IPS-18c (cell line): ENCODE results near the gene JAK2.
"Not testable (repeated sequence)": the region's sequence is repeated elsewhere in the genome, so short reads cannot be mapped to it uniquely, and the experiment has no call there.

Experiments
- H3K4me3 ChIP-seq: 2 replicates; pipeline ENCODE4 v1.7.0; 2013; ENCODE audit warnings: low read depth, mild to moderate bottlenecking, low read length, moderate library complexity; ENCODE audit not compliant: insufficient read depth
- H3K9me3 ChIP-seq: one replicate; pipeline ENCODE4 v1.6.1; 2013; ENCODE audit warnings: mild to moderate bottlenecking, low read length, moderate library complexity; ENCODE audit not compliant: control insufficient read depth, insufficient read depth

The JAK2 gene

DNA sequence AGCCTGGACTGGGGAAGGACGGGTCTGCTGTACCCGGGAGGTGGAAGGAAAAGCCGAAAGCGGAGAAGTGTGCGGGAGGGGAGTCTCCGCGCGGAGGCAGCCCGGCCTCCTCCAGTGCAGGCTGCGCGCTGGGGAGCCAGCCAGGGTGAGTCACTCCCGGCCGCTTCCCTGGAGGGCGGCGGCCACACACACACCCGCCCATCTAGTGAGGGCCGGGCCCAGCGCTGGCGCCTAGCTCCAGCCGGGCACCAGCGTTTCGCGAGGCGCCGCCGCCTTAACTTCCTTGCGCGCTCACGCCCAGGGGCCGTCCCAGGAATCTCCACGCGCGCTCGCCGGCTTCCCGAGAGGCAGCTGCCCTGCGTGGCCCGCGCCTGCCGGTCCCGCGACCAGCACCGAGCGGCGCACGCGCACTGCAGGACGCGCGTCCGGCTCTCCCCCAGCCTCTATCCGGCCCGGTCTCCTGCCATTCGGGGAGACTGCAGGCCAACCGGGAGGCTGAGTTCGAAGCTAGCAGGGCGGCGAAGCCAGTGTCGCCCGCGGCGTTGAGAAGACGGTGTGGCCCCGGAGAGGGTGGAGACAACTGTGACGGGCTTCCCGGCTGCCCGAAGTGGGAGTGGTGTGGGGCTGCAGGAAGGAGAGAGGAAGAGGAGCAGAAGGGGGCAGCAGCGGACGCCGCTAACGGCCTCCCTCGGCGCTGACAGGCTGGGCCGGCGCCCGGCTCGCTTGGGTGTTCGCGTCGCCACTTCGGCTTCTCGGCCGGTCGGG lies at the start of gene JAK2:
Gene JAK2 (plus strand): TSS at position 652 of the 765 bp plus-strand sequence. CDS start 36,716 bp downstream, outside the sequence.
- Histone ChIP-seq H3K9me3 (no peaks in the 10 kb centered on the region), H3K4me3 (peak within 1 kb of the TSS; percentile 79)

DNA sequence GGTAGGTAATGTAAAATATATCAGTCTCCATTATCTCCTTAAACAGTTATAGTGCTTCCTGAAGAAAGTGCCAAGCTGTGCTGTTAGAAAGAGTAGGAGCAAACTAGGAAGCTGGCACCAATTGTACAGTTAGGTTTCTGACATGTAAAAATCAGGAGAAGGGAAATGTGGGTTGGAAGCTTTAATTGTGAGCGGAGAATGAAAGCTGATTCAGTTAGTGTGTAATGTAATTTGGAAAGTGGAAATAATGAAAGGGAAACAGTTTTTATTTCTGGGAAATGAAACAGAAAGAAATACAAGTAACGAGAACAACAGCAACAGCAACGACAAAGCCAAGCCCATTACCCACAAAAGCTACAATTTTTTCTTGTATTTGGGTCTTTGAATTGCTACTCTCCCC lies 48.8 kb upstream of the JAK2 start:
- no peaks in the 10 kb centered on the region for H3K9me3 ChIP-seq
- no peak overlapping the region for H3K4me3 ChIP-seq

DNA sequence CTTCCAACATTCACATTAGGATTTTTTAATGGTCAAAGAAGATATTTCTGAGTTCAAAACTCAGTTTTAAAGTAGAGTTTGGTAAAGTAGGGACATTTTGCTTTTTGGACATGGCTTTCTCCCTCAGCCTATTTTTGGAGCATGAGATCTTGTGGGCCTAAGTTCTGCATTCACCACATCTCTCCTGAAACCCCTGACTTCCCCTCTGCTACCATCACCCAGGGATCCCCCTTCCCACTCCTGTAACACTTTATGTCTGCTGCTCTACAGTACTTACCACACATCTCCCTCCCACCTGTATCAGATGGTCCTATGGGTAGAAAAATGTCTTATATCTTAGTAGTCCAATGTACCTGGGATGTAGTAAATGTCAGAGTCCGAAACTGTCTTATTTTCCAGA lies 48.2 kb upstream of the JAK2 start:
- Histone ChIP-seq H3K4me3 (no peak overlapping the region), H3K9me3 (no peaks in the 10 kb centered on the region)

DNA sequence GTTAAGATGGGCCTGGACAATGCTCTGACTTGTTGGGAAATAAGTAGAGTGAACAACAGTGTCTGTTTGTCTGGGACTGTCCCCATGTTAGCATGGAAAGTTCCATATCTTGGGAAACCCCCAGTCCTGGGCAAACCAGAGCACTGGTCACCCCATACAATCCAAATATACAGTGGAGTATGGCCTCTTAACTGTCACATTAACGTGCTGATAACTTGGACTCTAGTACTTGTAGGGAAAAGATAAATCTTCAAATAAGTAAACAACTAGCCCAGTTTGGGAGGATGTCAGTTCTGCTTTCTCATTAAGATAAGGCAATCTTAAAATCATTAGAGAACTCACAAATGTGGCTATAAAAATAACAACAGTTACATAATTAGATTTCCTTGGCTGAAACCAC lies 47.6 kb upstream of the JAK2 start:
- no peaks in the 10 kb centered on the region for H3K9me3 ChIP-seq
- H3K4me3 ChIP-seq = no peak overlapping the region

DNA sequence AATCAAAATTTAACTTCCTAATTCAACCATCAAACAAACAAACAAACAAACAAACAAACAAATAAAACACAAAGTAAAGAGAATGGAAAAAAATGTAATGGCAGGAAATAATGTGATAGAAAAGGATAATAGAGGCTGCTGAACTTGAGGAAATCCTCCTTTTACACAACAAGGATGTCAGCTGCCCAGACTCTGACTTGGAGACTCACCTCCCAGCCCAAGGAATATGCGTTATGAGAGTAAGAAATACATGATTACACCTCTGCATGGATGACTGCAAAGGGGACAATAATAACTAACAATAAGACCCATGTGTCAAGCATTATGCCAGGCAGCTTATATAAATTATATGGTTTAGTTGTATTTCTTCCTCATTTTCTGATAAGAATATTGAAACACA lies 46.6 kb upstream of the JAK2 start:
- Histone ChIP-seq H3K9me3 (no peaks in the 10 kb centered on the region), H3K4me3 (no peak overlapping the region)

DNA sequence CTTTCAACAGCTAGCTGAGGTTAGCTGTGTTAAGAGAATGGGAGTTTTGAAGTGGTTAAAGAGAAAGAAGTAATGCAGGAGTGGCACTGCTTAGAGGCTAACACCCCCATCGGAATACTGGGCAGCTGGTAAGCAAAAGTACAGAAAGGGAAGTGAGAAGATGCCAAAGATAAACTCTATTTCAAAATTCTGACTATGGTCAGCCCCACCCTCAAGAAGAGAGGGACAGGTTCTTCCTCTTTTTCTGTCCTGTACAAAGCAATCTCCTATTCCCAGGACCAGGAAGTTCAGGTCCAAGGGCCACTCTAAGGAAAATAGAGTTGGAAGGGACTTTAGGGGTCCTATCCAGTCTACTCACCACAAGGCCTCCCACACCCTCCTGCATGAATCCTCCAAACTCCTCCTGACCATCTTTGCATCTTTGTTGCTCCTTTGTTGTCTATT lies 45.9 kb upstream of the JAK2 start:
- H3K4me3 ChIP-seq = no peak overlapping the region
- H3K9me3 ChIP-seq = no peaks in the 10 kb centered on the region

DNA sequence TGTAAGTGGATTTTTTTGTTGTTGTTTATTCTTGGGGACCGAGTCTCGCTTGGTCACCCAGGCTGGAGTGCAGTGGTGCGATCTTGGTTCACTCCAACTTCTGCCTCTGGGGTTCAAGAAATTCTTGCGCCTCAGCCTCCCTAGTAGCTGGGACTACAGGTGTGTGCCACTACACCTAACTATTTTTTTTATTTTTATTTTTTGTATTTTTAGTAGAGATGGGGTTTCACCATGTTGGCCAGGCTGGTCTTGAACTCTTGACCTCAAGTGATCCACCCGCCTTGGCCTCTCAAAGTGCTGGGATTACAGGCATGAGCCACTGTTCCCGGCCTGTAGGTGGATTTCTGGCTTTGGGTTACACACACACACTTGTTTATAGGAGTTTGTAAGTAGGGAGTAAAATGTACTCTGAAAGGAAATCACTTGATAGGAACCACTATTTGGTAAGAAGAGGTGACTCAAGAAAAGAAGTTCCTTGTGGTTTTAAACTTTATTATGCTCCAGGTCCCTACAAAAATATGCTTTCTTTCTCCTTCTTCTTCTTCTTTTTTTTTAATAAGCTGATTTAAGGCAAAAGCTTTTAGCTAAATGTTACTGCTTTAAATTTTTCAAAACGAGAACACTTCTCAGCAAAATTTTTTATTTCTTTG lies 42.9 kb upstream of the JAK2 start:
- H3K9me3 ChIP-seq, H3K4me3 ChIP-seq: not testable (repeated sequence)

DNA sequence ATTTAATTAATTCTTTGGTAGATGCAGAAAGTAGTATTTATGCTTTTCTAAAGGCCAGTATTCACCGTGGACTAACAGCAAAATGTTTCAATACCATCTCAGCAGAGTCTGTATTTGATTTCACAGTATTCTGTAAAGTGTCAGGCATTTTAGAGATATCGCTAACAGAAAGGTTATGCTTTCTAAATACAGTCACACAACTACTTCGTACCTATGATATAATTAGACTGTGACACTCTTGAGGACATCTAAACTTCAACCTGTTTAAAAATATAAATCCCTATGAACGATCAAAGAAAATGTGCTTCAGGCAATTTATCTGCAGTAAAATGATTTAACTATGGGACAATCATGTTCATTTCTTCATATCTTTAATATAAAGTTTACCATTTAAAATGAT lies 41.7 kb upstream of the JAK2 start:
- Histone ChIP-seq H3K4me3 (no peak overlapping the region), H3K9me3 (peaks cover 2% of the 10 kb centered on the region)

DNA sequence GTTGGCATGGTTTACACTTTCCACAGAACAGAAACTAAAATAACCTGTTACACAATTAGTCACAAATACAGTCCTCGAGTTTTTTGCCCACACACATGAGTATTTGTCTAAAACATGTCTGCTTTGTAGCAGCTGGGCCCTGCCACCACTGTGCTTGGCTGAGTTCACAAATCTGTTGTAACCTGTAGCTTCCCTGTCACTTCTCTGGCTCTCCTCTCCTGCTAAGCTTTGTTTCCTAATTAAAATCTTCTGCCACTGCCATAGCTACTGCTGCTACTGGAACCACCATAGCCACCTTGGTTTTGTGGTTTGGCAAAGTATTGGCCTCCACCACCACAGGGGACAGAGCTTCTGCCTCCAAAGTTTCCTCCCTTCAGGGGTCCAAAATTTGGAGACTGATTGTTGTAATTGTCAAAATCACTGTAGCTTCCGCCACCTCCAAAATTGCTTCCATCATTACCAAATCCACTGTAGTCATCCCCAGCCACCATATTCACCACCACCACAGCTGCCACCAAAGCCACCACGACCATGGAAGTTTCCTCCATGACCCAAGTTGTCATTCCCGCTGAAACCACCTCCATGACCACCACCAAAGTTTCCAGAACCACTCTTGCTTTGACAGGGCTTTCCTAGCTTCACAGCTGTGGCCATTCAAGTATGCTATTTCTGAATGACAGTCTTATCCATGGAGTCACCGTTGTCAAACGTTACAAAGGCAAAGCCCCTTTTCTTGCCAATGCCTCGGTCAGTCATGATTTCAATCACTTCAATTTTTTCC lies 40.5 kb upstream of the JAK2 start:
- not testable (repeated sequence) for H3K9me3 ChIP-seq, H3K4me3 ChIP-seq

DNA sequence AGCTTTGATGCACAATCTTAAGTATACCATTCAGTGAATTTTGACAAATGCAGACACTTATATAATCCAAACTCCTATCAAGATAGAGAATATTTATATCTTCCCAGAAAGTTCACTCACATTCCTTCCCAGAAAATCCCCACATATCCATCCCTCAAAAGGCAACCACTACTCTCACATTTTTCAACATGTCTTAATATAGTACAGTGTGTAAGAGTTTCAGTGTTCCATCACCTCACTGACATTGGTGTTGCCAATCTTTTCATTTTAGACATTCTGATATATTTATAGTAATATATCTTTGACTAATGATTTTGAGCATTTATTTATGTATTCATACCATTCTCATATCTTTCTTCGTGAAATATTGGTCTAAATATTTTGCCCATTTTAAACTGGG lies 38.1 kb upstream of the JAK2 start:
- H3K4me3 ChIP-seq = no peak overlapping the region
- H3K9me3 ChIP-seq = peaks cover 2% of the 10 kb centered on the region

DNA sequence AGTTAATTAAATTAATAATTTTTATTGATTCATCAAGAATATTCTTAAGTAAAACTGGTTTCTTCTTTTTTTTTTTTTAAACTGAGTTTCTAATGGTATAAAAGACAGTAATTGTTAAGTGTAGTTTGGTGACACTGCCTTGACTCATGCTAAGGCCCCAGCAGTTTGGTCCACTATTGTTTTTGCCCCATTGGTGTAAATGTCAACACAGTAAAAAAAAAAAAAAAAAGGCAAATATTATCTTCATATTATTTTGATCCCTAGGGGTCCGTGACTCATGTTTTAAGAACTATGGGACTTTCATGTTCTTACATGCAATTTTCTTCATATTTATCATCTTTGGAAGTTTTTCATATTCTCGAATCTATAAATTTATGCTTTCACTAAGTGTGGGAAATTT lies 29.2 kb upstream of the JAK2 start:
- Histone ChIP-seq H3K4me3 (no peak overlapping the region), H3K9me3 (peaks cover 7% of the 10 kb centered on the region)

DNA sequence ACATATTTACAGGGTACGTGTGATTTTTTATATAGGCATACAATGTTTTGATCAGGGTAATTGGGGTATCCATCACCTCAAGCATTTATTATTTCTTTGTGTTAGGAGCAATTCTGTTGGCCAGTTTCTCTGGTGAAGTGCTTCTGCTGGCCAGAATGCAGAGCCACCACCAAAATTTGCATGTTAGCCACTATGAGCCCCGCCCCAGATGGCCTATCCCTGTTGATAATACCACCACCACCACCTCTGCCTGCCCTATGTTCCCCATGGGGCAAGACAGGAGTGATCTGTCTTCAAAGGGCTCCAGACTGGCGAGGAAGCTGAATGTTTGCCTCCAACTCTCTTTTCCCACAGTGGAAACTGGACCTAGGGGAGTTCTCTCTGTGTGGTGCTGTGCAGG lies 26.0 kb upstream of the JAK2 start:
- Histone ChIP-seq H3K4me3 (no peak overlapping the region), H3K9me3 (peaks cover 2% of the 10 kb centered on the region)

DNA sequence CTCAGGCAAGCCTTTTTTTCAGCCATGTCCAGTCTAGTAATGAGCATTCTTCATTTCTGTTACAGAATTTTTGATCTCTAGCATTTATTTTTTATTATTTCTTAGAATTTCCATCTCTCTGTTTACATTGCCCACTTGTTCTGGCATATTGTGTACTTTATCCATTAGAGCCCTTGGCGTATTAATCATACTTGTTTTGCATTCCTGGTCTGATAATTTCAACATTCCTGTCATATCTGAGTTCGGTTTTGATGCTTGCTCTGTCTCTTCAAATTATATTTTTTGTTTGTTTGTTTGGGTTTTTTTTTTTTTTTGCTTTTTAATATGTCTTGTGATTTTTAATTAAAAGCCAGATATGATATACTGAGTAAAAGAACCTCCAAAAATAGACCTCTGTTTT lies 23.0 kb upstream of the JAK2 start:
- no peak overlapping the region for H3K4me3 ChIP-seq
- H3K9me3 ChIP-seq = peaks cover 2% of the 10 kb centered on the region

DNA sequence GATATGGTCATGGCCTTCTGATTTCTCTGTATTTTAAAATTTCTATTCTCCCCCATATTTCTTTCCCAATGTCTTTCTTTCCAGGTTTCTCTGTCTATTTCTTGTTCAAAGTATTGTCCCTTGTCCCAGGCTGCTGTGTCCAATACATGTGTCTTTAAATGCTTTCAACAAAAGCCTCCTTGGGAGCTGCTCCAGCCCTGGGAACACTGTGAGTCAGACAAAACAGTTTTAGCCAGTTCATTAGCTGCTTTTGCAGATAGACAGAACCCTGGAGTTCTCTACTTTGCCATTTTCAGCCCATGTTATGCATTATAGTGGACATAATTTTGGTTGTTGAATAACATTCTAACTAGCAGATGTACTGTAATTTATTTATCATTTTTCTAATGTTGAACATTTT lies 20.5 kb upstream of the JAK2 start:
- Histone ChIP-seq H3K4me3 (no peak overlapping the region), H3K9me3 (no peaks in the 10 kb centered on the region)

DNA sequence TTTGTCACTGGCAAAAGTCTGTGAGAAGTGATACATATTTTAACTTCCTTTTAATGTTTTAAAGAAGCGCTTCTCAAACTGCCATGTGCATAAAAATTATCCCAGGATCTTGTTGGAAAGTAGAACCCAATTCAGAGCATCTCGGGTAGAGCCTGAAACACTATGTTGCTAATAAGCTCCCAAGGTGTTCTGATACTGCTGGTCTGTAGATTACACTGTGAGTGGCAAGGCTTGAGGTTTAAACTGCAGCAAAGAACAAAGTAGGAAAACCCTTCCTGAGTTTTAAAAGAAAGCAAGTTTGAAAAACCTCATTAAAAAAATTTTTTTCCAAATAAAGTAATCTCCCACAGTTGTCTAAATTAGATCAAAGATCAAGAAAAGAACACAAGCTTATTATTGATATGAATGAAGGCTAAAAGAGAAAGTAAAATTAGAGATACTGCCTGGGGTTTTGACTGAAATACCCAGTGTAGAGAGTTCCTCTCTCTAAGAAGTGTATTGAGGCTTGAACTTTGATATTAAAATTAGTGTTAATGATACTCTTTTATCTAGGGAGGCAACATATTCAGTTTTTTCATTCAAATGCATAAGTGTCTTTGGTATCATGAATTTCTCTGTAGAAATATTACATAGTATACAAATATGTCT lies 19.8 kb upstream of the JAK2 start:
- no peak overlapping the region for H3K4me3 ChIP-seq

DNA sequence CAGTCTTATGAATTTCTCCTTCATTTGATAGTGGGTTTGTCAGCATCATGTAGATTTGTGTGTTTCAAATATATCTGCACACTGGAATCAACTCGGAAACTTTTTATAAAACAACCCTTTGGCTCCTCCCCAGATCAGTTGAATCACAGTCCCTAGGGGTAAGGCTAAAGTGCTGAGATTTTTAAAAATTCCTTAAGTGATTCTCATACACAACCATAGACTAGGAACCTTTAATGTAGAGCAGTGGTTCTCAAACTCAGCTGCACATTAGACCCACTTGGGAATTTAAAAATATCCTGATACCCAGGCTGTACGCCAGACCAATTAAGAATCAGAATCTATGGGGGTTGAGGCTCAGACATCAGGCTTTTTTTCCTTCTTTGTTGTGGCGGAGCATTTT lies 17.5 kb upstream of the JAK2 start:
- Histone ChIP-seq H3K9me3 (no peaks in the 10 kb centered on the region), H3K4me3 (no peak overlapping the region)

More for the DNA sequence above, 19.8 kb upstream of the JAK2 start:
- H3K9me3 ChIP-seq = no peaks in the 10 kb centered on the region

DNA sequence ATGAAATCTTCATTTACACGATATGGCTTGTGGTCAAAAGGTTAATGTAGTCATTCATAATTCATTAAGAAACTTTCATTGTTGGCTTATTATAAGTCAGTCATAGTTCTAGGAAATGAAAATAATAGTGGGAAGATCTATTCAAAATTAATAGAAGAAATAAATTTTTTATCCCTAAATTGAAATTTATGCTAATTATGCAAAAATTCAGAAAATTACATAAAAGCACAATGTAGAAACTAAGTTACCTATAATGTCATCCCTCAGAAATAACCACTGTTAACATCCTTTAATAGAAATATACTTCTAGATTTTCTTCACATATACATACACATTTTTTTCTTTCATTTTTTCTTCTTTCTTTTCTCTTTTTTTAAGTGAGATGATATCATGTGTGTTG lies 15.9 kb upstream of the JAK2 start:
- Histone ChIP-seq H3K9me3 (no peaks in the 10 kb centered on the region), H3K4me3 (no peak overlapping the region)
